GM12891 (cell line): ENCODE results near the gene FNDC11.
A peak's percentile ranks its signal among the peaks of the same experiment; 100 is the strongest.
"Not testable (repeated sequence)": the region's sequence is repeated elsewhere in the genome, so short reads cannot be mapped to it uniquely, and the experiment has no call there.

Experiments
- DNase-seq: peaks from one replicate; pipeline ENCODE4 v3.0.0; 2011; ENCODE audit warnings: low spot score; ENCODE audit not compliant: insufficient read length
- FAIRE-seq: peaks from 2 replicates; lab custom pipeline; 2011; peaks lifted over from hg19 to GRCh38; lab: Jason Lieb, UNC
- PAX5 ChIP-seq: IDR thresholded peaks from 2 replicates; pipeline ENCODE4 v1.6.1; 2011; ENCODE audit warnings: low read length, moderate library complexity, mild to moderate bottlenecking; ENCODE audit not compliant: insufficient read depth, severe bottlenecking
- POLR2A ChIP-seq: IDR thresholded peaks from 2 replicates; pipeline ENCODE4 v1.6.1; 2011; ENCODE audit warnings: low read depth, low read length, control low read depth
- POLR2AphosphoS5 ChIP-seq: IDR thresholded peaks from 2 replicates; pipeline ENCODE4 v1.6.1; 2011; ENCODE audit warnings: low read depth, low read length, control low read depth
- POU2F2 ChIP-seq: IDR thresholded peaks from 2 replicates; pipeline ENCODE4 v1.6.1; 2011; ENCODE audit warnings: low read depth, mild to moderate bottlenecking, control low read depth, low read length, moderate library complexity
- SPI1 ChIP-seq: IDR thresholded peaks from 2 replicates; pipeline ENCODE4 v1.6.1; 2011; ENCODE audit warnings: low read depth, low read length, control low read depth
- TAF1 ChIP-seq: IDR thresholded peaks from 2 replicates; pipeline ENCODE4 v1.6.1; 2011; ENCODE audit warnings: low read depth, low read length, control low read depth

The FNDC11 gene

GRCh38 chr20:63597651-63598478, 43.9 kb downstream of the FNDC11 start:
- FAIRE-seq (no peak), DNase-seq (no peak)
- TF ChIP-seq POU2F2 = no peak
- no peak for TF ChIP-seq PAX5
- TF ChIP-seq TAF1 = no peak
- TF ChIP-seq POLR2AphosphoS5 = no peak
- no peak for TF ChIP-seq POLR2A

GRCh38 chr20:63598479-63599395, 44.8 kb downstream of the FNDC11 start:
- TF ChIP-seq TAF1 (no peak), POU2F2 (no peak)
- DNase-seq (no peak), FAIRE-seq (no peak)

- TF ChIP-seq POU2F2 = no peak
- TF ChIP-seq POLR2A = no peak
- TF ChIP-seq TAF1 = no peak
- no peak for TF ChIP-seq POLR2AphosphoS5
- no peak for TF ChIP-seq PAX5
- TF ChIP-seq SPI1 = no peak
- no peak for FAIRE-seq
- no peak for DNase-seq
These were observed 45.6 kb downstream of the FNDC11 start for GRCh38 chr20:63599396-63600050.

GRCh38 chr20:63601679-63602078, 47.7 kb downstream of the FNDC11 start:
- not testable (repeated sequence) for DNase-seq, FAIRE-seq

GRCh38 chr20:63602321-63602720, 48.4 kb downstream of the FNDC11 start:
- FAIRE-seq (no peak), DNase-seq (no peak)
- no peak for TF ChIP-seq TAF1
- TF ChIP-seq SPI1 = peak; percentile 95
